HepG2 (cell line): ENCODE results near the gene ACAN. TPM values are rescaled to one million over a fixed set of nuclear protein-coding genes. Genes with fewer than 3 reads are reported as not detected.

Experiments used
- ATAC-seq: fragments of 200-7000 bp; cut with Tn5 transposase; 3 replicates; pipeline ENCODE4 v1.9.1; 2020; ENCODE audit warnings: mild to moderate bottlenecking, moderate library complexity
- BruUV-seq: library from RNA; stranded (reverse); fragments of 400-500 nt; replicated peaks from 2 replicates; lab custom pipeline; 2021; lab: Mats Ljungman, UMichigan
- CTCF ChIA-PET: fragments of 300-600 bp; formaldehyde crosslinking; extraction: SDS; loops from one replicate; lab custom pipeline; 2021; ENCODE audit warnings: low total read pairs, inconsistent platforms, low intra/inter-chr PET ratio; lab: Yijun Ruan, JAX
- POLR2A ChIA-PET: fragments of 350-600 bp; sonication (Branson Sonifier 250); formaldehyde crosslinking; loops from one replicate; lab custom pipeline; 2020; ENCODE audit warnings: antibody characterized with exemption, inconsistent platforms; lab: Yijun Ruan, JAX
- DNase-seq: peaks from one replicate; pipeline ENCODE4 v3.0.0-alpha.2; 2015; ENCODE audit warnings: low spot score
- FAIRE-seq: peaks from 3 replicates; lab custom pipeline; 2011; peaks lifted over from hg19 to GRCh38; lab: Jason Lieb, UNC
- H2AFZ ChIP-seq: one replicate; pipeline ENCODE4 v1.6.1; 2011; ENCODE audit warnings: low read length, inconsistent platforms
- H3K27ac ChIP-seq: fragments of 300-600 bp; 3 replicates; pipeline ENCODE4 v1.8.0; 2011; ENCODE audit warnings: mixed run types, mild to moderate bottlenecking, mixed read lengths, low read length, inconsistent platforms; ENCODE audit not compliant: insufficient read depth; ENCODE audit errors: extremely low read length
- H3K27me3 ChIP-seq, 2 experiments: fragments of 200-600 bp in 1 of 2; 2 replicates in 1 of 2; 3 replicates in 1 of 2; pipeline versions ENCODE4 v1.6.0 to v1.8.0; 2011; ENCODE audit warnings: low read length in 2 of 2, mild to moderate bottlenecking in 2 of 2, moderate library complexity in 2 of 2, inconsistent platforms in 1 of 2; ENCODE audit not compliant: insufficient read depth in 2 of 2, control insufficient read depth in 1 of 2
- H3K36me3 ChIP-seq, 2 experiments: fragments of 200-600 bp in 1 of 2; replicated peaks in 1 of 2; 2 replicates in 1 of 2; 3 replicates in 1 of 2; pipeline versions ENCODE4 v1.5.1 to v1.8.0; 2011; ENCODE audit warnings: low read length in 2 of 2, inconsistent platforms in 1 of 2; ENCODE audit not compliant: insufficient read depth in 2 of 2, control insufficient read depth in 1 of 2
- H3K4me1 ChIP-seq: 2 replicates; pipeline ENCODE4 v1.5.1; 2012; ENCODE audit warnings: low read length, inconsistent platforms; ENCODE audit not compliant: insufficient read depth
- H3K4me2 ChIP-seq: 2 replicates; pipeline ENCODE4 v1.6.0; 2011; ENCODE audit warnings: low read depth, low read length, inconsistent platforms
- H3K4me3 ChIP-seq, 3 experiments: fragments of 200-600 bp in 1 of 3; sonication (generic), shearing (Covaris generic) in 1 of 3; replicated peaks in 1 of 3; 2 replicates each; pipeline ENCODE4 v1.5.1; 2011 to 2016; ENCODE audit warnings: low read length in 3 of 3, inconsistent platforms in 2 of 3, low read depth in 2 of 3, mild to moderate bottlenecking in 2 of 3, control low read depth in 1 of 3, mixed read lengths in 1 of 3; ENCODE audit not compliant: insufficient read depth in 1 of 3
- H3K79me2 ChIP-seq: one replicate; pipeline ENCODE4 v1.6.1; 2011; ENCODE audit warnings: low read length, inconsistent platforms; ENCODE audit not compliant: insufficient read depth
- H3K9ac ChIP-seq: 2 replicates; pipeline ENCODE4 v1.6.0; 2011; ENCODE audit warnings: mild to moderate bottlenecking, low read depth, low read length, inconsistent platforms; ENCODE audit not compliant: insufficient read depth
- H3K9me3 ChIP-seq: 2 replicates; pipeline ENCODE4 v1.5.1; 2012; ENCODE audit warnings: mild to moderate bottlenecking, low read length
- H4K20me1 ChIP-seq: 2 replicates; pipeline ENCODE4 v1.6.0; 2011; ENCODE audit warnings: inconsistent platforms, mild to moderate bottlenecking, low read length, moderate library complexity; ENCODE audit not compliant: insufficient read depth
- HOMEZ ChIP-seq: IDR thresholded peaks from 2 replicates; pipeline ENCODE4 v1.6.1; 2016; ENCODE audit warnings: low read depth
- MATR3 ChIP-seq: sonication (generic); formaldehyde crosslinking; IDR thresholded peaks from 2 replicates; pipeline ENCODE4 v1.4.0; 2020; ENCODE audit warnings: missing genetic modification reagents
- MEIS2 ChIP-seq: sonication (generic); formaldehyde crosslinking; IDR thresholded peaks from 2 replicates; pipeline ENCODE4 v1.9.0; 2021; ENCODE audit warnings: mild to moderate bottlenecking, missing genetic modification reagents
- SUZ12 ChIP-seq: fragments of 150-350 bp; IDR thresholded peaks from 2 replicates; pipeline ENCODE4 v1.6.1; 2014; ENCODE audit warnings: low read depth, low read length
- ZBED4 ChIP-seq: sonication (generic); formaldehyde crosslinking; IDR thresholded peaks from 2 replicates; pipeline ENCODE4 v1.4.0; 2020; ENCODE audit warnings: missing genetic modification reagents, borderline replicate concordance
- ZBTB1 ChIP-seq: sonication (generic); formaldehyde crosslinking; IDR thresholded peaks from 2 replicates; pipeline ENCODE4 v1.4.0; 2020; ENCODE audit warnings: missing genetic modification reagents, borderline replicate concordance
- ZBTB3 ChIP-seq: sonication (generic); formaldehyde crosslinking; IDR thresholded peaks from 2 replicates; pipeline ENCODE4 v1.4.0; 2020; ENCODE audit warnings: low read depth, mild to moderate bottlenecking, moderate library complexity, missing genetic modification reagents, borderline replicate concordance
- ZBTB33 ChIP-seq: sonication (generic); formaldehyde crosslinking; IDR thresholded peaks from 2 replicates; pipeline ENCODE4 v1.4.0; 2020; ENCODE audit warnings: missing genetic modification reagents
- ZBTB7A ChIP-seq: sonication (generic); formaldehyde crosslinking; IDR thresholded peaks from 2 replicates; pipeline ENCODE4 v1.8.0; 2022; ENCODE audit warnings: mild to moderate bottlenecking, missing genetic modification reagents
- ZNF773 ChIP-seq: sonication (generic); formaldehyde crosslinking; IDR thresholded peaks from 2 replicates; pipeline ENCODE4 v1.4.0; 2020; ENCODE audit warnings: missing genetic modification reagents, borderline replicate concordance
- WGBS: methylation state at CpG from one replicate; pipeline ENCODE4 v1.1.6; 2017; ENCODE audit warnings: low lambda C conversion rate; 5-methylcytosine and 5-hydroxymethylcytosine counted together
- in situ Hi-C: cut with HindIII; loops from 2 replicates; pipeline ENCODE4 v1.10.0; 2017; ENCODE audit warnings: low pct_unique_long_range_greater_than_20kb; ENCODE audit not compliant: extremely low pct_ligation_motif_present
- intact Hi-C: fragments of 100-400 bp; cut with micrococcal nuclease; formaldehyde crosslinking; loops from one replicate; pipeline ENCODE4 v1.10.0; 2022; ENCODE audit not compliant: unreplicated experiment
- polyA plus RNA-seq, 8 experiments: library from polyadenylated mRNA; depleted of rRNA in 3 of 8; stranded (reverse) in 7 of 8; unstranded in 1 of 8; fragments of >200 nt; fragmentation: Illumina TruSeq in 4 of 8; extraction: Trizol in 4 of 8; gene quantifications; 2 replicates each; pipeline versions ENCODE4 v1.2.1 to v1.2.3, GENCODE V29; 2011 to 2016; ENCODE audit warnings: low read depth in 4 of 8, missing spikeins in 1 of 8, mixed read lengths in 1 of 8; ENCODE audit not compliant: insufficient read depth in 1 of 8
- total RNA-seq, 5 experiments: library from RNA; depleted of rRNA; stranded (reverse); fragments of >200 nt; fragmentation: Illumina TruSeq; extraction: Trizol; gene quantifications; 2 replicates each; pipeline ENCODE4 v1.2.3, GENCODE V29; 2016; ENCODE audit warnings: low read depth in 1 of 5

The ACAN gene
- total and polyA plus RNA-seq, 2 of the 13 experiments (the other 11 are each of a cell fraction or from before 2014, with no cell fraction given): not detected

- POLR2A ChIA-PET: no interaction called here
- Histone ChIP-seq H4K20me1 (no peaks in the 10 kb centered on the region), H3K79me2 (no peaks in the 10 kb centered on the region), H3K9me3 (no peaks in the 10 kb centered on the region), H3K4me3 (no peak overlapping the region), H3K27ac (no peak overlapping the region), H3K27me3 (peaks cover 2 to 50% of the 10 kb centered on the region in 2 experiments; a peak in 3 of 5 replicates), H2AFZ (no peak overlapping the region), H3K4me2 (no peak overlapping the region), H3K9ac (no peak overlapping the region), H3K36me3 (no peaks in the 10 kb centered on the region), H3K4me1 (no peaks in the 10 kb centered on the region)
- intact Hi-C loops: no loop called here
- no peak for TF ChIP-seq HOMEZ (CRISPR knock-in tag)
- no peak for TF ChIP-seq ZBTB33 (CRISPR knock-in tag)
- TF ChIP-seq MATR3 (CRISPR knock-in tag): no peak
- no peak for TF ChIP-seq ZBTB1 (CRISPR knock-in tag)
- no peak for TF ChIP-seq ZBTB3 (CRISPR knock-in tag)
- TF ChIP-seq ZNF773 (CRISPR knock-in tag): no peak
- no peak for TF ChIP-seq ZBTB7A (CRISPR knock-in tag)
- TF ChIP-seq MEIS2: no peak
- no peak for TF ChIP-seq SUZ12
- no peak for TF ChIP-seq ZBED4 (CRISPR knock-in tag)
- CTCF ChIA-PET: no interaction called here
- FAIRE-seq (no peak), ATAC-seq (no peak), DNase-seq (no peak)
- no TSS peak for BruUV-seq
- in situ Hi-C loops: no loop called here
- 13% methylated on average over 4 of the region's 4 CpGs for WGBS
Observed at GRCh38 chr15:88800738-88801137, 2.5 kb upstream of the ACAN start.
